OCI-LY1 (cell line): ENCODE data around the gene MAMDC2.

Source experiments
- H2AFZ ChIP-seq: fragments of 200-600 bp; sonication (generic), shearing (Covaris generic); 2 replicates; pipeline ENCODE4 v1.6.0; 2014; ENCODE audit warnings: antibody characterized with exemption, mild to moderate bottlenecking, low read length
- H3F3A ChIP-seq: fragments of 200-600 bp; sonication (generic), shearing (Covaris generic); 2 replicates; pipeline ENCODE4 v1.6.0; 2014; ENCODE audit warnings: mild to moderate bottlenecking, antibody characterized with exemption, low read length, moderate library complexity; ENCODE audit not compliant: insufficient read depth
- H3K27ac ChIP-seq: fragments of 200-600 bp; sonication (generic); 2 replicates; pipeline ENCODE4 v1.5.1; 2014; ENCODE audit warnings: low read length, mixed run types, mild to moderate bottlenecking, low read depth; ENCODE audit not compliant: poor library complexity, severe bottlenecking
- H3K27me3 ChIP-seq: fragments of 200-600 bp; sonication (generic); 2 replicates; pipeline ENCODE4 v1.6.0; 2014; ENCODE audit warnings: antibody characterized with exemption, mild to moderate bottlenecking, low read length, moderate library complexity; ENCODE audit not compliant: insufficient read depth
- H3K36me3 ChIP-seq: fragments of 200-600 bp; sonication (generic); 2 replicates; pipeline ENCODE4 v1.6.1; 2014; ENCODE audit warnings: mild to moderate bottlenecking, antibody characterized with exemption, low read length, moderate library complexity, mixed read lengths; ENCODE audit not compliant: insufficient read depth
- H3K4me1 ChIP-seq: fragments of 200-600 bp; sonication (generic); 2 replicates; pipeline ENCODE4 v1.5.1; 2014; ENCODE audit warnings: mild to moderate bottlenecking, low read length, moderate library complexity; ENCODE audit not compliant: insufficient read depth, severe bottlenecking
- H3K4me2 ChIP-seq: fragments of 200-600 bp; sonication (generic), shearing (Covaris generic); 2 replicates; pipeline ENCODE4 v1.6.1; 2014; ENCODE audit warnings: low read length
- H3K4me3 ChIP-seq: fragments of 200-600 bp; sonication (generic); 2 replicates; pipeline ENCODE4 v1.5.1; 2014; ENCODE audit warnings: low read length, low read depth, mild to moderate bottlenecking, mixed read lengths; ENCODE audit not compliant: poor library complexity, severe bottlenecking
- H3K79me2 ChIP-seq: fragments of 200-600 bp; shearing (Covaris generic); 2 replicates; pipeline ENCODE4 v1.6.1; 2016; ENCODE audit warnings: mixed run types, low read length, mixed read lengths; ENCODE audit not compliant: insufficient read depth
- H3K9ac ChIP-seq: fragments of 200-600 bp; sonication (generic), shearing (Covaris generic); 2 replicates; pipeline ENCODE4 v1.6.1; 2014; ENCODE audit warnings: mild to moderate bottlenecking, low read length, mixed read lengths
- H3K9me2 ChIP-seq: fragments of 200-600 bp; sonication (generic), shearing (Covaris generic); 2 replicates; pipeline ENCODE4 v1.6.1; 2014; ENCODE audit warnings: low read depth, mild to moderate bottlenecking, low read length, mixed read lengths
- H3K9me3 ChIP-seq: fragments of 200-600 bp; shearing (Covaris generic); 2 replicates; pipeline ENCODE4 v1.6.1; 2014; ENCODE audit warnings: low read length, mixed read lengths
- H4K20me1 ChIP-seq: fragments of 200-600 bp; sonication (generic), shearing (Covaris generic); 2 replicates; pipeline ENCODE4 v1.6.0; 2016; ENCODE audit warnings: mild to moderate bottlenecking, low read length; ENCODE audit not compliant: insufficient read depth
- CTCF ChIP-seq: fragments of 200-600 bp; sonication (generic), shearing (Covaris generic); IDR thresholded peaks from 2 replicates; pipeline ENCODE4 v1.5.1; 2017; ENCODE audit warnings: mild to moderate bottlenecking, antibody characterized with exemption, low read length, moderate library complexity, mixed read lengths
- EZH2 ChIP-seq: fragments of 200-600 bp; sonication (generic), shearing (Covaris generic); IDR thresholded peaks from 2 replicates; pipeline ENCODE4 v1.8.0; 2017; ENCODE audit warnings: borderline replicate concordance, mixed run types, mild to moderate bottlenecking, antibody characterized with exemption, low read length, moderate library complexity, mixed read lengths

The MAMDC2 gene

GRCh38 chr9:70013598-70014196 lies 30.0 kb upstream of the MAMDC2 start:
- Histone ChIP-seq H3K4me1 (no peaks in the 10 kb centered on the region), H4K20me1 (no peaks in the 10 kb centered on the region), H3F3A (no peaks in the 10 kb centered on the region), H3K4me2 (no peak overlapping the region), H2AFZ (no peak overlapping the region), H3K36me3 (no peaks in the 10 kb centered on the region), H3K4me3 (no peak overlapping the region), H3K27me3 (no peaks in the 10 kb centered on the region), H3K9me2 (no peaks in the 10 kb centered on the region), H3K9ac (no peak overlapping the region), H3K27ac (no peak overlapping the region), H3K79me2 (no peaks in the 10 kb centered on the region), H3K9me3 (no peaks in the 10 kb centered on the region)
- TF ChIP-seq EZH2, result no peak
- TF ChIP-seq CTCF, result no peak

- Histone ChIP-seq H3K4me3 (no peak overlapping the region), H4K20me1 (no peaks in the 10 kb centered on the region), H3K4me1 (no peaks in the 10 kb centered on the region), H3K79me2 (no peaks in the 10 kb centered on the region), H3F3A (no peaks in the 10 kb centered on the region), H3K9me3 (no peaks in the 10 kb centered on the region), H3K4me2 (no peak overlapping the region), H3K36me3 (no peaks in the 10 kb centered on the region), H2AFZ (no peak overlapping the region), H3K27ac (no peak overlapping the region), H3K9me2 (no peaks in the 10 kb centered on the region), H3K9ac (no peak overlapping the region), H3K27me3 (no peaks in the 10 kb centered on the region)
- TF ChIP-seq CTCF, result no peak
- TF ChIP-seq EZH2, result no peak
These were observed 28.5 kb upstream of the MAMDC2 start for GRCh38 chr9:70015099-70015498.

GRCh38 chr9:70020217-70020616 lies 23.4 kb upstream of the MAMDC2 start:
- Histone ChIP-seq H3K9ac (no peak overlapping the region), H3K4me3 (no peak overlapping the region), H4K20me1 (no peaks in the 10 kb centered on the region), H3K9me2 (no peaks in the 10 kb centered on the region), H3K4me2 (no peak overlapping the region), H3K4me1 (no peaks in the 10 kb centered on the region), H2AFZ (no peak overlapping the region), H3K9me3 (no peaks in the 10 kb centered on the region), H3K27ac (no peak overlapping the region), H3K27me3 (no peaks in the 10 kb centered on the region), H3K36me3 (no peaks in the 10 kb centered on the region), H3F3A (no peaks in the 10 kb centered on the region), H3K79me2 (no peaks in the 10 kb centered on the region)
- TF ChIP-seq CTCF, result no peak
- no peak for TF ChIP-seq EZH2
